OCI-LY7 (cell line): Measurements from ENCODE around the gene HGFAC. TPM values are rescaled to one million over a fixed set of nuclear protein-coding genes. Genes with fewer than 3 reads are reported as not detected.

Experiments used
- BruUV-seq: library from RNA; stranded (reverse); fragments of 400-500 nt; replicated peaks from 2 replicates; lab custom pipeline; 2021; lab: Mats Ljungman, UMichigan
- CTCF ChIA-PET: fragments of 300-600 bp; sonication (Branson Sonifier 250); formaldehyde crosslinking; loops from one replicate; lab custom pipeline; 2022; ENCODE audit warnings: antibody characterized with exemption; ENCODE audit not compliant: unreplicated experiment; lab: Charles Lee
- POLR2A ChIA-PET: fragments of 300-600 bp; sonication (Branson Sonifier 250); formaldehyde crosslinking; loops from one replicate; lab custom pipeline; 2022; ENCODE audit warnings: antibody characterized with exemption; lab: Charles Lee
- DNase-seq: peaks from one replicate; pipeline ENCODE4 v3.0.0-alpha.2; 2015; ENCODE audit warnings: low spot score
- H2AFZ ChIP-seq: fragments of 200-600 bp; sonication (generic), shearing (Covaris generic); 2 replicates; pipeline ENCODE4 v1.6.1; 2014; ENCODE audit warnings: mild to moderate bottlenecking, antibody characterized with exemption, low read length, moderate library complexity
- H3K27ac ChIP-seq: fragments of 200-600 bp; sonication (generic); 2 replicates; pipeline ENCODE4 v1.5.1; 2014; ENCODE audit warnings: mixed run types, low read depth, mild to moderate bottlenecking, moderate library complexity, low read length, inconsistent platforms; ENCODE audit not compliant: poor library complexity, severe bottlenecking
- H3K36me3 ChIP-seq: fragments of 200-600 bp; sonication (generic); 2 replicates; pipeline ENCODE4 v1.6.1; 2014; ENCODE audit warnings: mild to moderate bottlenecking, antibody characterized with exemption, low read length, moderate library complexity, mixed read lengths; ENCODE audit not compliant: insufficient read depth
- H3K4me1 ChIP-seq: fragments of 200-600 bp; sonication (generic); 2 replicates; pipeline ENCODE4 v1.5.1; 2014; ENCODE audit warnings: mild to moderate bottlenecking, low read length; ENCODE audit not compliant: insufficient read depth, poor library complexity, severe bottlenecking
- H3K4me2 ChIP-seq: fragments of 200-600 bp; sonication (generic); 2 replicates; pipeline ENCODE4 v1.6.1; 2014; ENCODE audit warnings: mild to moderate bottlenecking, low read length
- H3K4me3 ChIP-seq: fragments of 200-600 bp; sonication (generic); 2 replicates; pipeline ENCODE4 v1.5.1; 2014; ENCODE audit warnings: mild to moderate bottlenecking, low read depth, low read length; ENCODE audit not compliant: poor library complexity, severe bottlenecking
- H3K79me2 ChIP-seq: fragments of 200-600 bp; sonication (generic); 2 replicates; pipeline ENCODE4 v1.6.1; 2016; ENCODE audit warnings: low read depth, mild to moderate bottlenecking, low read length, moderate library complexity, mixed read lengths; ENCODE audit not compliant: insufficient read depth
- H3K9me2 ChIP-seq: fragments of 200-600 bp; sonication (generic); 2 replicates; pipeline ENCODE4 v1.6.1; 2016; ENCODE audit warnings: mild to moderate bottlenecking, low read length, mixed read lengths; ENCODE audit not compliant: insufficient read depth
- H3K9me3 ChIP-seq: fragments of 200-600 bp; sonication (generic); 2 replicates; pipeline ENCODE4 v1.6.1; 2014; ENCODE audit warnings: mild to moderate bottlenecking, mixed run types, low read length, mixed read lengths
- H4K20me1 ChIP-seq: fragments of 200-600 bp; sonication (generic); 2 replicates; pipeline ENCODE4 v1.6.1; 2014; ENCODE audit warnings: mild to moderate bottlenecking, antibody characterized with exemption, low read length, moderate library complexity, mixed read lengths; ENCODE audit not compliant: insufficient read depth
- CTCF ChIP-seq: fragments of 200-600 bp; sonication (generic); conservative IDR thresholded peaks from 2 replicates; pipeline ENCODE4 v1.5.1; 2014; ENCODE audit warnings: mild to moderate bottlenecking, antibody characterized with exemption, low read length, moderate library complexity, mixed read lengths
- EZH2phosphoT487 ChIP-seq: fragments of 200-600 bp; sonication (generic); IDR thresholded peaks from 2 replicates; pipeline ENCODE4 v1.6.1; 2018; ENCODE audit warnings: low read depth, borderline replicate concordance, mild to moderate bottlenecking, mixed run types, antibody characterized with exemption, low read length, moderate library complexity, mixed read lengths
- intact Hi-C: fragments of 100-400 bp; cut with micrococcal nuclease; formaldehyde crosslinking; loops from one replicate; pipeline ENCODE4 v1.10.0; 2022; ENCODE audit not compliant: unreplicated experiment
- total RNA-seq, 2 experiments: library from RNA; depleted of rRNA in 1 of 2; stranded (reverse); fragments of >200 nt in 1 of 2; shearing (Covaris generic) in 1 of 2; gene quantifications; 2 replicates each; pipeline ENCODE4 v1.2.3, GENCODE V29; 2014 to 2022

HGFAC gene
- total RNA-seq, 2 experiments from 2014 or later = not detected

- Histone ChIP-seq H3K4me1 (no peaks in the 10 kb centered on the region), H3K27ac (no peak overlapping the region), H3K79me2 (no peaks in the 10 kb centered on the region), H3K4me2 (no peak overlapping the region), H4K20me1 (no peaks in the 10 kb centered on the region), H2AFZ (no peak overlapping the region), H3K4me3 (no peak overlapping the region), H3K9me2 (no peaks in the 10 kb centered on the region), H3K36me3 (no peaks in the 10 kb centered on the region), H3K9me3 (no peaks in the 10 kb centered on the region)
- BruUV-seq = no TSS peak
- ChIA-PET POLR2A (no interaction called here), CTCF (no interaction called here)
- no peak for DNase-seq
- intact Hi-C loops = no loop called here
- TF ChIP-seq EZH2phosphoT487 (no peak), CTCF (no peak)
These were observed 19.4 kb upstream of the HGFAC start for GRCh38 chr4:3422241-3422801.

- Histone ChIP-seq H3K27ac (no peak overlapping the region), H3K4me3 (no peak overlapping the region), H3K9me3 (no peaks in the 10 kb centered on the region), H3K4me1 (no peaks in the 10 kb centered on the region), H3K4me2 (no peak overlapping the region), H2AFZ (no peak overlapping the region), H3K36me3 (no peaks in the 10 kb centered on the region), H3K79me2 (no peaks in the 10 kb centered on the region), H4K20me1 (no peaks in the 10 kb centered on the region), H3K9me2 (no peaks in the 10 kb centered on the region)
- no TSS peak for BruUV-seq
- intact Hi-C loops = no loop called here
- ChIA-PET POLR2A (no interaction called here), CTCF (no interaction called here)
- TF ChIP-seq CTCF (no peak), EZH2phosphoT487 (no peak)
- no peak for DNase-seq
These were observed 18.9 kb upstream of the HGFAC start for GRCh38 chr4:3422808-3423297.

GRCh38 chr4:3423406-3423805 is 18.4 kb upstream of the HGFAC start:
- ChIA-PET CTCF (no interaction called here), POLR2A (no interaction called here)
- H4K20me1 ChIP-seq = no peaks in the 10 kb centered on the region
- H3K9me3 ChIP-seq = no peaks in the 10 kb centered on the region
- no peaks in the 10 kb centered on the region for H3K36me3 ChIP-seq
- no TSS peak for BruUV-seq
- H3K4me1 ChIP-seq = no peaks in the 10 kb centered on the region
- H3K79me2 ChIP-seq = no peaks in the 10 kb centered on the region
- H3K27ac ChIP-seq = no peak overlapping the region
- DNase-seq = no peak
- H3K4me3 ChIP-seq = no peak overlapping the region
- no peak overlapping the region for H2AFZ ChIP-seq
- intact Hi-C loops = no loop called here
- no peaks in the 10 kb centered on the region for H3K9me2 ChIP-seq
- no peak overlapping the region for H3K4me2 ChIP-seq
- TF ChIP-seq EZH2phosphoT487 (no peak), CTCF (no peak)
